HG03159 (cell line): ENCODE data around the gene RABAC1.

Experiments used
- ATAC-seq: cut with Tn5 transposase; IDR thresholded peaks from one replicate; pipeline ENCODE4 v1.9.1; 2021; ENCODE audit warnings: mild to moderate bottlenecking, moderate library complexity; ENCODE audit not compliant: unreplicated experiment

Gene RABAC1

DNA sequence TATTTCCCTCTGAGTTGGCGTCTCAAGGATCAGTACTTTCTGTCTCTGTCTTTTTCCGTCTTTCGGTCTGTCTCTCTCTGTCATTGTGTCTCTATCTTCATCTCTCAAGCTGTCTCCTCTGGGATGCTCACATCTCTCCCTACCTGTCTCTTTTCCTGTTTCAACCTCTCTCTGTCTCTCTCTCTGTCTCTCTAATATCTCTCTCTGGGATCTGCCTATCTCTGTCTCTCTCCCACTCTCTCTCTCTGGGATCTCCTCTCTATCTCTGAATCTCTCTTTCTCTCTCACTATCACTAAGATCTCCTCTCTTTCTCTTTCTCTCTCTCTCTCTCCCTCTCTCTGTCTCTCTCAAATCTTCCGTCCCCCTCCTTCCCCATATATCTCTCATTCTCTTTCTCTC, 30.9 kb upstream of the RABAC1 start:
- ATAC-seq, result no peak

DNA sequence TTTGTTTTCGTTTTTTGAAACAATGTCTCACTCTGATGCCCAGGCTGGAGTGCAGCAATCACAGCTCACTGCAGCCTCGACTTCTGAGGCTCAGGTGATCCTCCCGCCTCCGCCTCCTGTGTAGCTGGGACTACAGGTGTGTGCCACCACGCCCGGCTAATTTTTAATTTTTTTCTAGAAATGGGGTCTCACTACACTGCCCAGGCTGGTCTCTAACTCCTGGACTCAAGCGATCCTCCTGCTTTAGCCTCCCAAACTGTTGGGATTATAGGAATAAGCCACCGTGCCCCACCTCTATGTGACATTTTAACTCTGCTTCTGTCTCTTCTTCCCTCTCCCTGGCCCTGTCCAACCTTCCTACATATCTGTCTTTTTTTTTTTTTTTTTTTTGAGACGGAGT, 29.8 kb upstream of the RABAC1 start:
- no peak for ATAC-seq

DNA sequence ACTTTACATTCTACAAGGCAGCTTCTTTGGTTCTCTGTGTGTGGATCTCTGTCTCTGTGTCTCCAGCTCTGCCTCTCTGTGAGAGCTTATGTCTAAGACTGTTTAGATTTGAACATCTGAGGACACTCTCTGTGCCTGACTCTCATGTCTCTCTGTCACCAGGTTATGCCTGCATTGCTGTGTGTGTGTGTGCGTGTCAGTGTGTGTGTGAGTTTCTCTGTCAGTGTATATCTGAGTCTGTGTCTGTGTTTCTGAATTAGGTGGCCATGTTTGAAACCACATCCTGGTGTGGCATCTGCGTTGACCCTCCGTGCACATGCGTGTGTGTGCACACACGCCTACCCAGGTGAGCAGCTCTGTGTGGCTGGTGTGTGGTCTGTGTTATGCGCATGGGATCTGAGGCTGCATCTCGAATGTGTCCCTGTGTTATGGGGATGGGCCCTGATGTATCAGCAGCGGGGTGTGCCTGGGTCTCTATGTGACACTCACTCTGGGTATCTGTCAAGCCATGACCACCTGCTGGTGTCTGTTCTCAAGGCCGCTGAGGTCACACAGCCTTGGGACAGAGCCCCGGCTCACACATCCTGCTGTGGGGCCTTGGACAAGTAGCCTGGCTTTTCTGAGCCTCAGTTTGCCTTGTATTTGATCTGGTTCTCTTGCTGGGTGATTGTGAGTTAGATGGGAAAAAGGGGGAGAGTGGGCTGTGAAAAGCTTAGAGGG, 28.2 kb upstream of the RABAC1 start:
- no peak for ATAC-seq

DNA sequence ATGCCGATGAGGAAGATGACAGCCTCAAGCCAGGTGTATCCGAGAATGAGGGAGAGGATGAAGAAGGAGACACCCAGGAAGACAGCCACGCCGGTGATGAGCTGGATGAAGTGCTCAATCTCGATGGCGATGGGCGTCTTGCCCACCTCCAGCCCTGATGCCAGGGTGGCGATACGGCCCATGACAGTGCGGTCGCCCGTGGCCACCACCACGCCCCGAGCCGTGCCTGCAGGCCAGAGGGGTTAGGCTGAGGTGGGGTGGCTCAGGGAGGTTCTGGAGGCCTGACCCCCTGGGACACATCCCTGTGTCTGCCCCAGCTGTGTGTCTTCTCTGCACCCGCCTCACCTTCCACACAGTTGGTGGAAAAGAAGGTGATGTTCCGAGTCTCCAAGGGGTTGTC, 25.8 kb upstream of the RABAC1 start:
- no peak for ATAC-seq

DNA sequence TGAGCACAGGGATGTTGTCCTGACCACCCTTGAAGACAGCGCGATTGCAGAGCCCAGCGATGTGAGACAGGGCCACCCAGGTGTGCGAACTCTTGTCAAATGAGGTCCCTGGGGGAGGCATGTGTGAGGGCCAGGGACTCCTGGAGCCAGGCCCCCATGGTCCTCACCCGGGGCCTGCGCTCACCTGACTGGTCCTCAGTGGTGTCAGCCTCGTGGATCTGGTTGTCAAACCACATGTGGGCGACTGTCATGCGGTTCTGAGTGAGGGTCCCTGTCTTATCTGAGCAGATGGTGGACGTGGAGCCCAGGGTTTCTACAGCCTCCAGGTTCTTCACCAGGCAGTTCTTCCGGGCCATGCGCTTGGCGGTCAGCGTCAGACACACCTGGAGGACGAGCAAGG, 22.6 kb upstream of the RABAC1 start:
- no peak for ATAC-seq

DNA sequence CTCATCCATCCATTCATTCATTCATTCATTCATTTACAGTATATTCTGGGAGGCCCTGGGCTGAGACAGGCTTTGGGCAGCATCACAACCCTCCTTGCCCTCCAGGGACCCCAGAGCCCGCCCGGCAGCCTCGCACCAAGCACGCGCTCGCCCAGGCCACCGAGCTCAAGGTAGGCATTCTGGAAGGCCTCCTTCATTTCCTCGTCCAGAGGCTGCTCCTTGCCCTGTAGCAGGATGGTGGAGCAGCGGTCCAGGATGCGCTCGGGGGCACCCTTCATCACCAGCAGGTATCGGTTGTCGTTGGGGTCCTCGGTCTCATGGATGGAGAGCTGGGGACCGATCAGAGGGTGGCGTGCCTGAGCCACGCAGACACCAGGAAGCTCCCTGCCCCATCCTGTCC, 19.3 kb upstream of the RABAC1 start:
- ATAC-seq, result no peak

DNA sequence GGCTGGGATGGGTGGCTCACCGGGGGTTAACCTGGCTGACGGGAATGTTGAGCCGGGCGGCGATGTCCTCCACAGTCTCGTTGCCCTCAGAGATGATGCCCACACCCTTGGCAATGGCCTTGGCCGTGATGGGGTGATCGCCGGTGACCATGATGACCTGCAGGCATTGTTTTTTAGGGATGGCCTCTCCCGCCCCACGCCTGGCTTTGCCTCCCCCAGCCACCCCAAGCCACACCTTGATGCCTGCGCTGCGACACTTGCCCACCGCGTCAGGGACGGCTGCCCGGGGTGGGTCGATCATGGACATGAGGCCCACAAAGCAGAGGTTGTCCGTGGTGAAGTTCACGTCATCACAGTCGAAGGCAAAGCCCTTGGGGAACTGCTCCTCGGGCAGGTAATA, 18.8 kb upstream of the RABAC1 start:
- no peak for ATAC-seq

DNA sequence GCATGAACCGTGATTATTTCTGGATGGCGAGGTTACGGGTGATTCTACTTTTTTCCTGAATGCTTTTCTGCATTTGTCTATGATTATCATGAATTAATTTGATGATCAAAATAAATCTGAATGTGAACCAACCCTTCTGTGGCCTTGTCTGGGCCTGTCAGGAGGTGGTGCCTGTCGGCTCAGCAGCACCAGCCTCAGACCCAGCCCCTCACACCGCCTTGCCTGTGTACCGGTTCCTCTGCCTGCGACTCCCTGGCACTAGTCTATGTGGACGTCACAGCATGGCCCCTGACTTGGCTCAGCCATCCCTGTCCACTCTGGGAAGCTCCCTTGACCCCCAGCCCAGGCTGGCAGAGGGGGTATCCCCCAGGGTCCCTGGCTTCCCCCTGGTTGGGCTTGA, 15.5 kb upstream of the RABAC1 start:
- no peak for ATAC-seq

DNA sequence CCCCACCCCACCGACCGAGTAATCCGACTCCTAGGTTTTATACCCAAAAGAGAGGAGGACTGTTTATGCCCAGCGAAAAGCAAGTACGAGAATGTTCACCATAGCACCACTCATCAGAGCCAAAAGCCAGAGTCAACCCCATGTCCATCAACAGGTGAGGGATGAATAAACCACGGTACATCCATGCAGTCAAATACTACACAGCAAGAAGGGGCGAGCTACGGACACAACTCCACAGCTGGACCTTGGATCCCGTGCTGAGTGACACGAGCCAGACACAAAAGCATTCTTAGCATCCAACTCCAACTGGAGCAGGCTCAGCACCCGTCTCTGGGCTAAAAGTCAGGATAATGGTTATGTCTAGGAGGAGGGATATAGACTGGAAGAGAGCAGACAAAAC, 12.2 kb upstream of the RABAC1 start:
- ATAC-seq, result no peak

DNA sequence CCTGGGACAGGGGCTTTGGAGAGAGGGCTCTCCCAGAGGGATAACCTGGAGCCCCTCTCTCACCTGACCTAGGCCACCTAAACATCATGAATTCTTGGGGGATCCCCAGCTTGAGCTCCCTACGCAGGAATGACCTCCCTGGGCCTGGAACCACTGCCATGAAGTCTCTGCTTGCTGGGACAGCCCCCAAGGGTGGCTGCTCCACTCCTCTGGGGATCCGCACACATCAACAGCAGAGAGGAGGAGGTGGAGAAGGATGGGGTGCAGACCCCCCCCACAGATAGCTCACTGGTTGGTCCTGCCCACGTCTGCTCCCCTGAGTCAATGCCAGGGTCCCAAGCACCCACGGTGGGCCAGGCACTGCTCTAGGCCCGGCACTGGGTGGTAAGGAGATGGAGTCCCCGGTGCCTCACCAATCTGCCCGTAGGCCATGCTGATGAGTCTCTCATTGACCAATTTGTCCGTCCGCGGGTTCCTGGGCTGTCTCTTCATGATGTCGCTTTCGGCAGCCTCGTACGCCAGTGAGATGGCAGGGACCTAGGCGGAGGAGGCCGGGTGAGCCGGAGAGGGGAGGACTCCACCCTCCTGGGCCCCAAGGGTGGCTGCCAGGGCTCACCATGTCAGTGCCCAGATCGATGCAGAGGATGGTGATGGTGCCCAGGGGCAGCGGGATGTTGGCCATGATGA, 10.8 kb upstream of the RABAC1 start:
- no peak for ATAC-seq

DNA sequence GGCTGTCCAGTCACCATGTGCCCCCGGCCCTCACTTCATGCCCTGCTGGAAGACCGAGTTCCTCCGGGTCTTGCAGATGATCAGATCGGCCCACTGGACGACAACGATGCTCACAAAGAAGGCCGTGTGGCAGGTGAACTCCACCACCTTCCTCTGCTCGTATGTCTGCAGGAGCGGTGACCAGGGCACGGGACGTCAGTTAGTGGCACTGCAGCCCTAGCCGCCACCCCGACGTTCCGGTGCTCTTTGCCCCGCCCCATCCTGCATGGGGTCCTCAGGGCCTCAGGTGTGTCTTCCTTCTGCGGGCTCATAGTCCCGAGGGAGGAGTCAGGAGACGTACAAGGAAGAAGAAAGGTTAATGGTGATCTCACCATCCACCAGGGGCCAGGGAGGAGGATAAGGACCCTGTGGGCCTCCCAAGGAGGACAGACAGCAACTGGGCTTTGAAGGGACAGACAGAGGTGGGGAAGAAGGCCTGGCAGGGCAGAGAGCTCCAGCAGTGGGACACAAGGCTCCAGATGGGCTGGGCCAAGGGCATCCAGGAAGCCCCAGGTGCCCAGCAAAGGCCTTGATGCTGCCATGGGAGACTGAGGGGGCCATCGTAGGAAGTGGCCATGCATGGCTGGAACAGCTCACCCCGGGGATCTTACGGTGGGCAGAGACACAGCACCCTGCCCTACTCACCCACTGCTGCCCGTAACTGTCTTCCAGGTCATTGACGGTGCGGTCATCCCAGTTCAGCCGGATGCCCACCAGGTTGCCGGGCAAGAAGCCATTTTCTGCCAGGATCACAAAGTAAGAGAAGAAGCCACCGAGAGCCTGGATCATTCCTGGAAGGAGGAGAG, 9.9 kb upstream of the RABAC1 start:
- no peak for ATAC-seq

DNA sequence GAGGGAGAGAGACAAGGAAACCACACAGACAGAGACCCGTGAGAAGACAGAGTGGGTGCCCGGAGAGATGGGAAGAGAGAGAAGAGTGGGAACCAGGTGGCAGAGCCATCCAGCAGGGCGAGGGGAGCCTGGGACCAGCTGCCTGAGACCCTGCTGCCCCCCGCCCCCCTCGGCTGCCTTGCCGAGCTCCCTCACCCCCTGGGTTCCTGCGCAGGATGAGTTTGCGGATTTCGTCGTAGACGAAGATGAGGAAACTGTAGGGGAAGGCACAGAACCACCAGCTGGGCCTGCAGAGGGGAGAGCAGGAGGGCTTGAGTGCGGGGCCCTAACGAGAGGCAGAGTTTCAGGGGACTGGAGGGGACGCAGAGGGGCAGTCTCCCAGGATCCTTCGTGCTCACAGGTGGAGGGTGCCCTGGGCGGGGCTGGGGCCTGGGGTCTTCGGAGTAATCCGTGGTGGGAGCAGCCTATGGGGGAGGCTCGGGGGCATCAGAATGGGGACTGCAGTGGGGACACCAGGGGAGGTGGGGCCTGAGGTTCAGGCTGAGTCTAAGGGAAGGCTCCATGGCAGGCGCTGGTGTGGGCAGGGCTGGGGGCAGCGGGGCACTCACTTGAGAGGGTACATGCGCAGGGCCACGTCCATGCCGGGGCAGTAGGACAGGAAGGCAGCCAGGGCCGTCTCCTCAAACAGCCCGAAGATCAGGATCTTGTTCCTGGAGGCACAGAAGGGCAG, 8.1 kb upstream of the RABAC1 start:
- no peak for ATAC-seq

DNA sequence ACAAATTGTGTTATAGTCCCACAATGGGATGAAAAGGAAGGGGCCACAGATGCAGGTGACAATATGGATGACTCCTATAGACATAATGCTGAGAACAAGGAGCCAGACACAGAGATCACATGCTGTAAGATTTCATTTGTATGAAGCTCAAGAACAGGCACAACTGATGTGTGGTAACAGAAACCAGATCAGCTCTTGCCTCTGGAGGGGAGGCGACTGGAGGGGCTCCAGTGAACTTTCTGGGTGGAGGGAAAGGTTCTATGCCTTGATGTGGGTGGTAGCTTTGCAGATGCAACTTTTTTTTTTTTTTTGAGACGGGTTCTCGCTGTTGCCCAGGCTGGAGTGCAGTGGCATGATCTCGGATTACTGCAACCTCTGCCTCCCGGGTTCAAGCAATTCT, 6.0 kb upstream of the RABAC1 start:
- no peak for ATAC-seq

DNA sequence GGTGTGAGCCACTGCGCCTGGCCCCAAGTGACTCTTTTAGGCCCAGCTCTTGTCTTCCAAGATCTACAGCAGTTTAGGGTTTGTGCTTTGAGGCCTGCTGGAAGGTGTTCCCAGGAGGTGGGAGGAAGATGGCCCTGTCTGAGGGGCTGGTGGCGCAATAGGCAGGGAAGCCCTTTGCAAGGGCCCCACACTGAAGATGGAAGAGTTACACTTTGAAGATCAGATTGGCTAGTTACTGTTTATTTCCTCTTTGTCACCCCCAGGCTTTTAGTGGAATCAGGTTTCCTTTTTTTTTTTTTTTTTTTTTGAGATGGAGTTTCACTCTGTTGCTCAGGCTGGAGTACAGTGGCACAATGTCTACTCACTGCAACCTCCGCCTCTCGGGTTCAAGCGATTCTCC, 1.9 kb upstream of the RABAC1 start:
- no peak for ATAC-seq

DNA sequence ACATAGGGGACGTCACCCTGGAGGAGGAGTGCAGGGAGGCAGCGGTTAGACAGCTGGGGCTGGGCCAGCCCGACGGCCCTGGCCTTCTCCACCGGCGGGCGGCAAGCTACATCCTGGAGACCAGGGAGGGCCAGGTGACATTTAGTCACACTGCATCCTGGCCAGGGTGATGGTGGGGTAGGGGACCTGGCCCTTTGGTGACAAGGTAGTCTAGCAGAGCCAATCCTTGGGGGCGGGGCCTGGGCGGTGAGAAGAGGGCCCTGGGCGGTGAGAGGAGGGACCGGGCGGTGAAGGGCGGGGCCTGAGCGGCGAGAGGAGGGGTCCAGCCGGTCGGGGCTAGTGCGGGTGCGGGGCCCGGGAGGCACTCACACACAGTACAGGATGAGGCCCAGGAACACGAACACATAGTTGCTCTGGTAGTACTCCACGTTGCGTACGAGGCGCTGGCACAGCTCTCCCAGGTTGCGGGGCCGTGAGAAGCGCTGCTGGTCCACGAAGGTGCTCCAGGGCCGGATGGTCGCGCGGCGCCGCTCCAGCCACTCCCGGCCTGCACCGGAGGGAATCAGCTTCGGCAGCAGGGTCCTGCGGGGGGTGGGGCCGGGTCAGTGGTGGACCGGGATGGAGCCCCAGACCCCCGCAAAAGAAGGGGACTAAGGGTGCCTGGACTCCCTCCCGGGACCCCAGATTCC, 610 bp downstream of the RABAC1 start:
- peak; percentile 51 for ATAC-seq

DNA sequence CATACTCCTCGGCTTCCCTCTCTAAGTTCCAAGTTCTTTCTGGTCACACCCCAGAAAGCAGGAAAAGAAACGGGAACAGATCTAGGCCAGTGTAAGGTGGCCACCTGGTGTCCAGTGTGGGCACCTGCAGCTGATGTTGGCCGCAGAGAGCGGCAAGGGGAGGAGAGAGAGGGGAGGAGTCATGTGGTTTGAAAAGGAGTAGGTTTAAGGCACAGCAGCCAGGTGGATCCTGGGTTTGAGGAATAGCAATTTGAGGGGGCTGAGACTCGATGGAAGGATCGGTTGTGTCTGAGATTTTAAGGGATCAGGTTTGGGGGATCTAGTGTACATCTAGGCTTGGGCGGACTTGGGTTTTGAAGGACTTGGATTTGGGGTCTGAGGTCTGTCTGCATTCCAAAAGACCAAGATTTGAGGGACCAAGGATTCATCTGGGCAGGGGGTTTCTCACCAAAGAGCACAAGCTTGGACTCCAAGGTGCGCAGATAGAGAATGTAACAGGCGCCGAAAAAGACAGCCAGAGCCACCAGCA, 1.2 kb downstream of the RABAC1 start:
- no peak for ATAC-seq

DNA sequence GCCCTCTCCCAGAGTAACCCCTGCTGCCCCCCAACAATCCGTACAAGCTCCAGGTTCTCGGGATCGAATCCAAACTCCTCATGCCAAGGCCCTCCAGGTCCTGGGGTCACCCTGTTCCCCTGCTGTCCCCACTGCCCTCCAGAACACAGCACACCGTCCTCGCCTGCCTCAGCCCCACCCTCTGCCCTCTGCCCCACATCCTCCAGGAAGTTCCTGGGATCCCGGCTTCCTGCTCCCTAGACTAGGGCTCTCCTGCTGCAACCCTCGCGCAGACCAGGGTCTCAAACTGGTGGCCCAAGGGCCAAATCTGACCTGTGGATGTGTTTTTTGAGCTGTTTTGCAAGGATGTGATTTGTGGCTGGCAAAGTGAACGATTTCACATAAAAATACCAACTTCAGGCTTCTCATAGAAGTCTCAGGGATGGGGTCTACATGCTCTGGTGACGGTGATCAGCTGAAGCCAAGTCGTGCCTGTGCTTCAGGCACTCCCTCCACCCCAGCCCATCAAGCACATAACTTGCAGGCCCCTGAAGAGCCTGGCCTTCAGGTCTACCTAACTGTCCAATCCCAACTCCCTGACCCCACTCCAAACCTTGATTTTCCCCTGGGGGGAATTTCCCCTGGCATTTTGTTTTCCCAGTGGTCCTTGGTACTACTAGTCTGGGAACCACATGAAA, 1.8 kb downstream of the RABAC1 start:
- no peak for ATAC-seq

DNA sequence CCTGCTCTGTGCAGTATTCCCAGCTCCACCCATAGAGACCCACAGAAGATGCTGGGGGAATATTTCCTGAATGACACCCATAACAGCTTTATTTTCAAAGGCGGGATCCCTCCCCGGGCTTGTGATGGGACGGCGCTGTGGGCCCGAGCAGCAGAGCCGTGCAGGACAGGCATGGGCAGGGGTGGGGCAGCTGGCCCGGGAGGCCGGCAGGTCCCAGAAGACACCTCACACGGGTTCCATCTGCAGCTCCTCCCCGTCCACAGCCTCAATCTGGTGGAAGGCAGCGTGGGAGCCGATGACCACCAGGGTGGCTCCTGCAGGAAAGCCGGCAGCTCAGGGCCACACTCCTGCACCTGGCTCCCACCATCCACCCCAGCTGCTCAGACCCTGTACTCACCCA, 2.5 kb downstream of the RABAC1 start:
- ATAC-seq, result no peak

DNA sequence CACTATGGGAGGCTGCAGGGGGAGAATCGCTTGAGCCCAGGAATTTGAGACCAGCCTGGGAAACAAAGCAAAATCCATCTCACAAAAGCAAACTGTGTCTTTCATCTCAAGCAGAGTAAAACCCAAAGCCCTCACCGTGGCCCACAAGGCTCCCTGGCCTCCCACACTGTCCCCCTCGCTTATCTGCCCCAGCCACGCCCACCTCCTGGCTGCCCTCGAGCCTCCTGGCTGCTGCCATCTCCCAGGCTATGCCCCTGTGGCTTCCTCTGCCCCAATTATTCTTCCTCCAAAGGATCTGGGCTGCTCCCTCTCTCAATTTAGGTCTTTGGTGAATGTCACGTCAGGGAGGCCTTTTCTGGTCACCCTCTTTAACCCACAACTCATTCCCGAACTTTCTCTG, 3.6 kb downstream of the RABAC1 start:
- no peak for ATAC-seq

DNA sequence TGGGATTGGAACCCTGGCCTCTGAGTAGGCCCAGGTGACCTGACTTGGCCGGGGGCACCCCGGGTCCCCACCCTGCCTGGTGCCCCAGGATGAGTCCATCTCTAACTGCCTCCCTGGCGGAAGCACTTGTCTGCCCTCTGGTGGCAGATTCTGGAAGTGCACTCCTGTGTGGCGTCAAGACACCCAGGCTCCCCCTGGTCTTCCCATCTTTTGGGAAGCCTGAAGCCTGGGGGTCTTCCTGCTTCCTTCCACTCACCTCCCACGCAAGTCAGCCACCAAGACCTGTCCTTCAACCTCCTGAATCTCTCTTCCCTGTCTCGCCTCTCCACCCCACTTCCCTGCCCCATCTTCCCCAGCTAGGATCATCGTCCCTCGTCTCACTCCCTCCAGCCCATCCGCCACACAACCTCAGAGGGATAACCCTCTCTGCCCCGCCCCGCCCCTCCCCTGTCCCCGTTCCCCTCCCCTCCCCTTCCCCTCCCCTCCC, 7.4 kb downstream of the RABAC1 start:
- no peak for ATAC-seq
